Neural cell (in vitro differentiated cells): ENCODE measurements around the gene ENHO. TPM values are rescaled to one million over a fixed set of nuclear protein-coding genes. Genes with fewer than 3 reads are reported as not detected.

ENCODE experiments used
- H2AFZ ChIP-seq: fragments of 200-600, 300-800 bp; sonication (generic), shearing (Covaris generic); 2 replicates; pipeline ENCODE4 v1.6.0; 2014; ENCODE audit warnings: low read depth, mild to moderate bottlenecking, antibody characterized with exemption, low read length, moderate library complexity
- H3F3A ChIP-seq: fragments of 200-600 bp; shearing (Covaris generic); 2 replicates; pipeline ENCODE4 v1.6.1; 2016; ENCODE audit warnings: mild to moderate bottlenecking, moderate library complexity, mixed read lengths, antibody characterized with exemption, low read length; ENCODE audit not compliant: insufficient read depth, poor library complexity, severe bottlenecking
- H3K27ac ChIP-seq: fragments of 200-600, 300-800 bp; sonication (generic), shearing (Covaris generic); 2 replicates; pipeline ENCODE4 v1.5.1; 2014; ENCODE audit warnings: mild to moderate bottlenecking, low read length, moderate library complexity
- H3K27me3 ChIP-seq: fragments of 300-800, 200-600 bp; sonication (generic), shearing (Covaris generic); 2 replicates; pipeline ENCODE4 v1.6.0; 2014; ENCODE audit warnings: mild to moderate bottlenecking, low read depth, low read length, moderate library complexity; ENCODE audit not compliant: insufficient read depth
- H3K36me3 ChIP-seq: fragments of 300-800, 200-600 bp; sonication (generic), shearing (Covaris generic); 2 replicates; pipeline ENCODE4 v1.5.1; 2014; ENCODE audit warnings: mild to moderate bottlenecking, antibody characterized with exemption, low read length, moderate library complexity; ENCODE audit not compliant: insufficient read depth
- H3K4me2 ChIP-seq: fragments of 300-800, 200-600 bp; sonication (generic), shearing (Covaris generic); 2 replicates; pipeline ENCODE4 v1.6.0; 2014; ENCODE audit warnings: mild to moderate bottlenecking, low read length
- H3K4me3 ChIP-seq: fragments of 300-800, 200-600 bp; sonication (generic), shearing (Covaris generic); 2 replicates; pipeline ENCODE4 v1.5.1; 2014; ENCODE audit warnings: mild to moderate bottlenecking, low read length, moderate library complexity
- H3K79me2 ChIP-seq: fragments of 200-600 bp; shearing (Covaris generic); replicated peaks from 2 replicates; pipeline ENCODE4 v1.6.0; 2014; ENCODE audit warnings: mild to moderate bottlenecking, low read length, moderate library complexity; ENCODE audit not compliant: insufficient read depth
- H3K9ac ChIP-seq: fragments of 300-800, 200-600 bp; sonication (generic), shearing (Covaris generic); 2 replicates; pipeline ENCODE4 v1.6.1; 2016; ENCODE audit warnings: mild to moderate bottlenecking, low read length, mixed read lengths
- H3K9me2 ChIP-seq: fragments of 200-600 bp; shearing (Covaris generic); 2 replicates; pipeline ENCODE4 v1.6.1; 2016; ENCODE audit warnings: mild to moderate bottlenecking, low read length, mixed read lengths; ENCODE audit not compliant: insufficient read depth
- H3K9me3 ChIP-seq: fragments of 200-600, 300-800 bp; sonication (generic), shearing (Covaris generic); 2 replicates; pipeline ENCODE4 v1.6.1; 2016; ENCODE audit warnings: mild to moderate bottlenecking, mixed run types, low read length, moderate library complexity, mixed read lengths
- H4K20me1 ChIP-seq: fragments of 200-600 bp; shearing (Covaris generic); 2 replicates; pipeline ENCODE4 v1.6.1; 2016; ENCODE audit warnings: mild to moderate bottlenecking, mixed run types; ENCODE audit not compliant: insufficient read depth
- EP300 ChIP-seq: fragments of 450-650 bp; conservative IDR thresholded peaks from 2 replicates; pipeline ENCODE4 v1.6.1; 2014; ENCODE audit warnings: antibody characterized with exemption, mild to moderate bottlenecking, moderate library complexity; ENCODE audit not compliant: poor library complexity, severe bottlenecking
- EZH2 ChIP-seq: fragments of 200-600, 300-800 bp; shearing (Covaris generic), sonication (generic); IDR thresholded peaks from 2 replicates; pipeline ENCODE4 v1.6.1; 2014; ENCODE audit warnings: antibody characterized with exemption, low read length, borderline replicate concordance, mild to moderate bottlenecking; ENCODE audit not compliant: insufficient read depth, poor library complexity, severe bottlenecking
- MXI1 ChIP-seq: fragments of 450-650 bp; conservative IDR thresholded peaks from 2 replicates; pipeline ENCODE4 v1.6.1; 2014; ENCODE audit warnings: antibody characterized with exemption, mild to moderate bottlenecking; ENCODE audit not compliant: poor library complexity, severe bottlenecking
- POLR2AphosphoS5 ChIP-seq: IDR thresholded peaks from 2 replicates; pipeline ENCODE4 v1.6.1; 2012
- RAD21 ChIP-seq: fragments of 450-650 bp; conservative IDR thresholded peaks from 2 replicates; pipeline ENCODE4 v1.6.1; 2014; ENCODE audit warnings: antibody characterized with exemption, mild to moderate bottlenecking, moderate library complexity
- SMC3 ChIP-seq: fragments of 450-650 bp; conservative IDR thresholded peaks from 2 replicates; pipeline ENCODE4 v1.6.1; 2014; ENCODE audit warnings: antibody characterized with exemption, mild to moderate bottlenecking, moderate library complexity; ENCODE audit not compliant: poor library complexity
- TAF1 ChIP-seq: IDR thresholded peaks from 2 replicates; pipeline ENCODE4 v1.6.1; 2012; ENCODE audit warnings: low read depth
- polyA plus RNA-seq: library from polyadenylated mRNA; depleted of rRNA; stranded (reverse); fragments of >200 nt; gene quantifications from 2 replicates; pipeline ENCODE4 v1.2.3, GENCODE V29; 2014
- TF ChIP-seq, protein P1 (sequence below): IDR thresholded peaks from 2 replicates; pipeline ENCODE4 v1.6.1; 2012; ENCODE audit warnings: borderline replicate concordance
- TF ChIP-seq, protein P2 (sequence below): fragments of 450-650 bp; IDR thresholded peaks from 2 replicates; pipeline ENCODE4 v1.5.1; 2014; ENCODE audit warnings: antibody characterized with exemption, mild to moderate bottlenecking, moderate library complexity; ENCODE audit not compliant: poor library complexity, severe bottlenecking

The ENHO gene
- polyA plus RNA-seq, 1 donor from 2014 or later = 172 TPM

DNA sequence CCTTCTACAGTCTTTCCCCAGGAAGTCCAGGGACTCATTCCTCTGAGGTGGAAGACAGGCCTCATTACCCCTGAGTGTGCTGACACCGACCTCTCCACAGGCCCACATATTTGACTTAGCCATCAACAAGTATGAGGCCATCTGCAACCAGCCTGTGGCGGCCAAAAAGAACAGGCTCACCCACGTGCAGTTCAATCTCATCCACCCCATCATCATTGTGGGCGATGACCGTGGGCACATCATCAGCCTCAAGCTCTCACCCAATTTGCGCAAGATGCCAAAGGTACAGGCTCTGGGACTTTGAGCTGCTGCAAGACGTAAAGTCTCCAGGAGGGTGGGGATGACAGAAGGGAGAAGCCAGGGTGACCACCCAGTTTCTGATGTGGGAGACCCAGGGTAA is 5.6 kb downstream of the ENHO start:
- Histone ChIP-seq H3K9ac (no peak overlapping the region), H2AFZ (no peak overlapping the region), H3K4me2 (no peak overlapping the region), H3K4me3 (no peak overlapping the region), H4K20me1 (no peaks in the 10 kb centered on the region), H3K27me3 (no peaks in the 10 kb centered on the region), H3K27ac (no peak overlapping the region), H3K9me3 (no peaks in the 10 kb centered on the region), H3F3A (no peaks in the 10 kb centered on the region), H3K36me3 (no peaks in the 10 kb centered on the region), H3K79me2 (peaks cover 3% of the 10 kb centered on the region), H3K9me2 (no peaks in the 10 kb centered on the region)
- no peak for TF ChIP-seq POLR2AphosphoS5
- no peak for TF ChIP-seq RAD21
- TF ChIP-seq MXI1 = no peak
- TF ChIP-seq SMC3 = no peak
- no peak for TF ChIP-seq EZH2
- TF ChIP-seq TAF1 = no peak
- TF ChIP-seq, protein P1, sequence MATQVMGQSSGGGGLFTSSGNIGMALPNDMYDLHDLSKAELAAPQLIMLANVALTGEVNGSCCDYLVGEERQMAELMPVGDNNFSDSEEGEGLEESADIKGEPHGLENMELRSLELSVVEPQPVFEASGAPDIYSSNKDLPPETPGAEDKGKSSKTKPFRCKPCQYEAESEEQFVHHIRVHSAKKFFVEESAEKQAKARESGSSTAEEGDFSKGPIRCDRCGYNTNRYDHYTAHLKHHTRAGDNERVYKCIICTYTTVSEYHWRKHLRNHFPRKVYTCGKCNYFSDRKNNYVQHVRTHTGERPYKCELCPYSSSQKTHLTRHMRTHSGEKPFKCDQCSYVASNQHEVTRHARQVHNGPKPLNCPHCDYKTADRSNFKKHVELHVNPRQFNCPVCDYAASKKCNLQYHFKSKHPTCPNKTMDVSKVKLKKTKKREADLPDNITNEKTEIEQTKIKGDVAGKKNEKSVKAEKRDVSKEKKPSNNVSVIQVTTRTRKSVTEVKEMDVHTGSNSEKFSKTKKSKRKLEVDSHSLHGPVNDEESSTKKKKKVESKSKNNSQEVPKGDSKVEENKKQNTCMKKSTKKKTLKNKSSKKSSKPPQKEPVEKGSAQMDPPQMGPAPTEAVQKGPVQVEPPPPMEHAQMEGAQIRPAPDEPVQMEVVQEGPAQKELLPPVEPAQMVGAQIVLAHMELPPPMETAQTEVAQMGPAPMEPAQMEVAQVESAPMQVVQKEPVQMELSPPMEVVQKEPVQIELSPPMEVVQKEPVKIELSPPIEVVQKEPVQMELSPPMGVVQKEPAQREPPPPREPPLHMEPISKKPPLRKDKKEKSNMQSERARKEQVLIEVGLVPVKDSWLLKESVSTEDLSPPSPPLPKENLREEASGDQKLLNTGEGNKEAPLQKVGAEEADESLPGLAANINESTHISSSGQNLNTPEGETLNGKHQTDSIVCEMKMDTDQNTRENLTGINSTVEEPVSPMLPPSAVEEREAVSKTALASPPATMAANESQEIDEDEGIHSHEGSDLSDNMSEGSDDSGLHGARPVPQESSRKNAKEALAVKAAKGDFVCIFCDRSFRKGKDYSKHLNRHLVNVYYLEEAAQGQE = no peak
- TF ChIP-seq, protein P2, sequence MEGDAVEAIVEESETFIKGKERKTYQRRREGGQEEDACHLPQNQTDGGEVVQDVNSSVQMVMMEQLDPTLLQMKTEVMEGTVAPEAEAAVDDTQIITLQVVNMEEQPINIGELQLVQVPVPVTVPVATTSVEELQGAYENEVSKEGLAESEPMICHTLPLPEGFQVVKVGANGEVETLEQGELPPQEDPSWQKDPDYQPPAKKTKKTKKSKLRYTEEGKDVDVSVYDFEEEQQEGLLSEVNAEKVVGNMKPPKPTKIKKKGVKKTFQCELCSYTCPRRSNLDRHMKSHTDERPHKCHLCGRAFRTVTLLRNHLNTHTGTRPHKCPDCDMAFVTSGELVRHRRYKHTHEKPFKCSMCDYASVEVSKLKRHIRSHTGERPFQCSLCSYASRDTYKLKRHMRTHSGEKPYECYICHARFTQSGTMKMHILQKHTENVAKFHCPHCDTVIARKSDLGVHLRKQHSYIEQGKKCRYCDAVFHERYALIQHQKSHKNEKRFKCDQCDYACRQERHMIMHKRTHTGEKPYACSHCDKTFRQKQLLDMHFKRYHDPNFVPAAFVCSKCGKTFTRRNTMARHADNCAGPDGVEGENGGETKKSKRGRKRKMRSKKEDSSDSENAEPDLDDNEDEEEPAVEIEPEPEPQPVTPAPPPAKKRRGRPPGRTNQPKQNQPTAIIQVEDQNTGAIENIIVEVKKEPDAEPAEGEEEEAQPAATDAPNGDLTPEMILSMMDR = no peak
- TF ChIP-seq EP300 = no peak

DNA sequence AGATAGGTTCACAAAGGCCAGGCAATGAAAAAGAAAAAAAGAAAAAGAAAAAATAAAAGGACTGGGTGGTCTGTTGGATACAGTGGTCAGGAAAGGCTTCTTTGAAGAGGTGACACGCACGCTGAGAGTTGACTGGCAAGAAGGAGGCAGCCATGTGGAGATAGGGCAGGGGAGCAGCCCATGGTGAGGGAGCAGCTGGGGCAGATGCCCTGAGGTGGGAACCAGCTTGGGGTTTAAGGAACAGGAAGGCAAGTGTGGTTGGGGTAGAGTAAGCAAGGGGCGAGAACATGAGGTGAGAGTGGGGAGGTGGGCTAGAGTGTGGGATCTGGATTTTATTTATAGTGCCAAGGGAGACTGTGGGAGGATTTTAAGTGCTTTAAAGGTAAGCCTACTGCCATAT is 6.8 kb downstream of the ENHO start:
- Histone ChIP-seq H2AFZ (no peak overlapping the region), H3K9me2 (no peaks in the 10 kb centered on the region), H3K9me3 (no peaks in the 10 kb centered on the region), H3K9ac (no peak overlapping the region), H3K27ac (no peak overlapping the region), H3K36me3 (no peaks in the 10 kb centered on the region), H3F3A (no peaks in the 10 kb centered on the region), H3K27me3 (no peaks in the 10 kb centered on the region), H3K4me3 (no peak overlapping the region), H3K79me2 (no peaks in the 10 kb centered on the region), H4K20me1 (no peaks in the 10 kb centered on the region), H3K4me2 (no peak overlapping the region)
- TF ChIP-seq, protein P2 = no peak
- TF ChIP-seq MXI1 = no peak
- TF ChIP-seq, protein P1 = no peak
- TF ChIP-seq TAF1 = no peak
- no peak for TF ChIP-seq EP300
- no peak for TF ChIP-seq EZH2
- TF ChIP-seq SMC3 = no peak
- TF ChIP-seq RAD21 = no peak
- TF ChIP-seq POLR2AphosphoS5 = no peak
